H1 (cell line): ENCODE results near the gene RAD51B. TPM values are rescaled to one million over a fixed set of nuclear protein-coding genes. Genes with fewer than 3 reads are reported as not detected.
A peak's percentile ranks its signal among the peaks of the same experiment; 100 is the strongest.

Experiments
- CTCF ChIA-PET: fragments of 300-600 bp; sonication (Branson Sonifier 250); formaldehyde crosslinking; loops from one replicate; lab custom pipeline; 2021; ENCODE audit not compliant: partially characterized antibody; lab: Charles Lee
- POLR2A ChIA-PET: fragments of 300-600 bp; sonication (Branson Sonifier 250); formaldehyde crosslinking; loops from one replicate; lab custom pipeline; 2021; ENCODE audit warnings: inconsistent platforms; ENCODE audit not compliant: partially characterized antibody; lab: Charles Lee
- DNase-seq, 2 experiments: peaks; one replicate each; pipeline versions ENCODE4 v3.0.0 to v3.0.0-alpha.2; 2010 to 2022; ENCODE audit warnings: low spot score in 2 of 2, low read depth in 1 of 2, mixed read lengths in 1 of 2
- FAIRE-seq: peaks from 2 replicates; lab custom pipeline; 2011; peaks lifted over from hg19 to GRCh38; lab: Jason Lieb, UNC
- H2AFZ ChIP-seq: 2 replicates; pipeline ENCODE4 v1.8.1; 2012; ENCODE audit warnings: low read length, inconsistent platforms
- H2AK5ac ChIP-seq: 2 replicates; pipeline ENCODE4 v1.6.1; 2013; ENCODE audit warnings: low read depth, low read length
- H2BK120ac ChIP-seq: replicated peaks from 2 replicates; pipeline ENCODE3; 2013; ENCODE audit warnings: low read depth, low read length, inconsistent platforms
- H2BK12ac ChIP-seq: 2 replicates; pipeline ENCODE4 v1.6.1; 2013; ENCODE audit warnings: low read depth, low read length
- H2BK15ac ChIP-seq: 2 replicates; pipeline ENCODE4 v1.6.1; 2013; ENCODE audit warnings: low read length
- H2BK20ac ChIP-seq: 2 replicates; pipeline ENCODE4 v1.6.1; 2013; ENCODE audit warnings: low read length
- H2BK5ac ChIP-seq: 2 replicates; pipeline ENCODE4 v1.6.1; 2013; ENCODE audit warnings: low read depth, low read length
- H3K14ac ChIP-seq: 2 replicates; pipeline ENCODE4 v1.6.1; 2013; ENCODE audit warnings: inconsistent platforms; ENCODE audit not compliant: insufficient read length
- H3K18ac ChIP-seq: 2 replicates; pipeline ENCODE4 v1.6.1; 2013; ENCODE audit warnings: low read length; ENCODE audit errors: extremely low read depth
- H3K23ac ChIP-seq: 2 replicates; pipeline ENCODE4 v1.6.1; 2013; ENCODE audit warnings: inconsistent platforms; ENCODE audit not compliant: insufficient read length
- H3K23me2 ChIP-seq: 2 replicates; pipeline ENCODE4 v1.6.1; 2013; ENCODE audit warnings: low read depth, low read length
- H3K27ac ChIP-seq: 2 replicates; pipeline ENCODE4 v1.6.1; 2011; ENCODE audit warnings: low read depth, low read length, inconsistent platforms
- H3K27me3 ChIP-seq, 4 experiments: replicated peaks in 1 of 4; 1 replicate in 1 of 4; 2 replicates in 3 of 4; pipeline versions ENCODE4 v1.6.1 to v1.8.1; 2011 to 2013; ENCODE audit warnings: low read length in 3 of 4, mild to moderate bottlenecking in 3 of 4, inconsistent platforms in 2 of 4, mixed read lengths in 2 of 4, moderate library complexity in 1 of 4; ENCODE audit not compliant: control insufficient read depth in 3 of 4, insufficient read depth in 3 of 4; ENCODE audit errors: extremely low read depth in 1 of 4
- H3K36me3 ChIP-seq, 4 experiments: 2 replicates each; pipeline versions ENCODE4 v1.6.1 to v1.8.1; 2011 to 2013; ENCODE audit warnings: mild to moderate bottlenecking in 4 of 4, low read length in 3 of 4, moderate library complexity in 2 of 4, control low read depth in 1 of 4, inconsistent platforms in 1 of 4; ENCODE audit not compliant: insufficient read depth in 4 of 4, control insufficient read depth in 2 of 4
- H3K4ac ChIP-seq: replicated peaks from 2 replicates; pipeline ENCODE3; 2013; ENCODE audit warnings: low read length, low read depth, mixed read lengths, inconsistent platforms; ENCODE audit not compliant: insufficient read length
- H3K4me1 ChIP-seq, 4 experiments: replicated peaks in 1 of 4; 1 replicate in 1 of 4; 2 replicates in 3 of 4; pipeline versions ENCODE4 v1.6.1 to v1.8.1; 2011 to 2013; ENCODE audit warnings: low read length in 3 of 4, inconsistent platforms in 2 of 4, mixed read lengths in 1 of 4; ENCODE audit not compliant: insufficient read depth in 4 of 4, control insufficient read depth in 3 of 4
- H3K4me2 ChIP-seq, 2 experiments: 2 replicates each; pipeline versions ENCODE4 v1.6.1 to v1.8.1; 2011 to 2013; ENCODE audit warnings: low read depth in 2 of 2, low read length in 2 of 2, control low read depth in 1 of 2, inconsistent platforms in 1 of 2, mild to moderate bottlenecking in 1 of 2; ENCODE audit not compliant: insufficient read depth in 1 of 2
- H3K4me3 ChIP-seq, 4 experiments: fragments of 200-600, 300-600 bp in 1 of 4; sonication (generic), shearing (Covaris generic), sonication (Bioruptor Twin) in 1 of 4; 2 replicates each; pipeline versions ENCODE4 v1.5.1 to v1.8.1; 2011 to 2016; ENCODE audit warnings: low read length in 4 of 4, low read depth in 3 of 4, control low read depth in 2 of 4, inconsistent platforms in 2 of 4, mild to moderate bottlenecking in 2 of 4, mixed read lengths in 1 of 4, moderate library complexity in 1 of 4; ENCODE audit not compliant: insufficient read depth in 2 of 4; ENCODE audit errors: extremely low read depth in 1 of 4
- H3K56ac ChIP-seq: replicated peaks from 2 replicates; pipeline ENCODE3; 2013; ENCODE audit warnings: low read depth, mild to moderate bottlenecking, mixed read lengths, low read length, inconsistent platforms; ENCODE audit not compliant: insufficient read length
- H3K79me1 ChIP-seq: 2 replicates; pipeline ENCODE4 v1.6.1; 2013; ENCODE audit warnings: low read depth, low read length, control low read depth
- H3K79me2 ChIP-seq, 2 experiments: 2 replicates each; pipeline versions ENCODE4 v1.6.1 to v1.8.1; 2012 to 2013; ENCODE audit warnings: low read length in 2 of 2, mild to moderate bottlenecking in 2 of 2, inconsistent platforms in 1 of 2; ENCODE audit not compliant: insufficient read depth in 2 of 2, control insufficient read depth in 1 of 2
- H3K9ac ChIP-seq, 4 experiments: replicated peaks in 1 of 4; 1 replicate in 1 of 4; 2 replicates in 3 of 4; pipeline versions ENCODE4 v1.6.1 to v1.8.1; 2011 to 2013; ENCODE audit warnings: low read depth in 3 of 4, low read length in 3 of 4, control low read depth in 2 of 4, mild to moderate bottlenecking in 2 of 4, moderate library complexity in 2 of 4, inconsistent platforms in 1 of 4; ENCODE audit errors: extremely low read depth in 1 of 4
- H3K9me3 ChIP-seq, 2 experiments: 2 replicates each; pipeline versions ENCODE4 v1.6.1 to v1.8.1; 2012 to 2013; ENCODE audit warnings: mild to moderate bottlenecking in 2 of 2, moderate library complexity in 2 of 2, control low read depth in 1 of 2, inconsistent platforms in 1 of 2, low read depth in 1 of 2, low read length in 1 of 2, mixed read lengths in 1 of 2; ENCODE audit not compliant: insufficient read depth in 2 of 2
- H4K20me1 ChIP-seq, 2 experiments: replicated peaks in 1 of 2; 2 replicates each; pipeline versions ENCODE3 to v1.8.1; 2011 to 2013; ENCODE audit warnings: inconsistent platforms in 2 of 2, low read length in 2 of 2, mild to moderate bottlenecking in 1 of 2; ENCODE audit not compliant: insufficient read depth in 2 of 2, control insufficient read depth in 1 of 2
- H4K5ac ChIP-seq: 2 replicates; pipeline ENCODE4 v1.6.1; 2013; ENCODE audit warnings: low read length, low read depth, mixed read lengths, inconsistent platforms; ENCODE audit not compliant: insufficient read length
- H4K8ac ChIP-seq: 2 replicates; pipeline ENCODE4 v1.8.0; 2013; ENCODE audit warnings: mild to moderate bottlenecking, moderate library complexity, low read length, inconsistent platforms; ENCODE audit not compliant: insufficient read depth; ENCODE audit errors: extremely low read depth
- H4K91ac ChIP-seq: replicated peaks from 2 replicates; pipeline ENCODE3; 2013; ENCODE audit warnings: low read length, mixed read lengths, inconsistent platforms; ENCODE audit not compliant: insufficient read length
- ATF3 ChIP-seq: IDR thresholded peaks from 2 replicates; pipeline ENCODE4 v1.6.1; 2011; ENCODE audit warnings: low read depth, mild to moderate bottlenecking, low read length; ENCODE audit not compliant: insufficient read depth
- EGR1 ChIP-seq: IDR thresholded peaks from 2 replicates; pipeline ENCODE4 v1.6.1; 2011; ENCODE audit warnings: low read depth, low read length, borderline replicate concordance
- FOSL1 ChIP-seq: IDR thresholded peaks from 2 replicates; pipeline ENCODE4 v1.6.1; 2011; ENCODE audit warnings: mild to moderate bottlenecking, low read depth, low read length, moderate library complexity; ENCODE audit not compliant: insufficient read depth
- JUN ChIP-seq: IDR thresholded peaks from 2 replicates; pipeline ENCODE4 v1.6.1; 2011; ENCODE audit warnings: low read depth, mild to moderate bottlenecking, improper control_type of control experiment, low read length
- MAFK ChIP-seq: IDR thresholded peaks from 2 replicates; pipeline ENCODE4 v1.6.1; 2012; ENCODE audit warnings: low read depth, mild to moderate bottlenecking, improper control_type of control experiment, low read length
- MAX ChIP-seq: IDR thresholded peaks from 2 replicates; pipeline ENCODE4 v1.6.1; 2012; ENCODE audit warnings: inconsistent platforms
- NANOG ChIP-seq: IDR thresholded peaks from 2 replicates; pipeline ENCODE4 v1.6.1; 2011; ENCODE audit warnings: low read length, low read depth, mild to moderate bottlenecking, inconsistent platforms; ENCODE audit not compliant: insufficient read depth, poor library complexity, severe bottlenecking
- POLR2A ChIP-seq, 2 experiments: IDR thresholded peaks; 1 replicate in 1 of 2; 2 replicates in 1 of 2; pipeline ENCODE4 v1.6.1; 2011; ENCODE audit warnings: low read depth in 2 of 2, low read length in 2 of 2, mild to moderate bottlenecking in 2 of 2; ENCODE audit errors: control extremely low read depth in 1 of 2
- POLR2AphosphoS5 ChIP-seq: IDR thresholded peaks from 2 replicates; pipeline ENCODE4 v1.6.1; 2011; ENCODE audit warnings: low read depth, low read length
- RXRA ChIP-seq: IDR thresholded peaks from 2 replicates; pipeline ENCODE4 v1.6.1; 2011; ENCODE audit warnings: low read depth, mild to moderate bottlenecking, low read length, moderate library complexity; ENCODE audit not compliant: insufficient read depth
- SAP30 ChIP-seq: fragments of 300-600 bp; sonication (generic); IDR thresholded peaks from 2 replicates; pipeline ENCODE4 v1.7.1; 2012; ENCODE audit warnings: low read length, moderate library complexity, mild to moderate bottlenecking, inconsistent platforms; ENCODE audit not compliant: insufficient read depth, insufficient replicate concordance
- SP2 ChIP-seq: IDR thresholded peaks from 2 replicates; pipeline ENCODE4 v1.6.1; 2012; ENCODE audit warnings: mild to moderate bottlenecking, low read length, inconsistent platforms
- SRF ChIP-seq: IDR thresholded peaks from 2 replicates; pipeline ENCODE4 v1.6.1; 2011; ENCODE audit warnings: mild to moderate bottlenecking, low read depth, low read length, moderate library complexity
- TAF7 ChIP-seq: optimal IDR thresholded peaks from 2 replicates; pipeline ENCODE3; 2011; ENCODE audit warnings: low read depth, mild to moderate bottlenecking, inconsistent platforms, low read length, moderate library complexity, borderline replicate concordance
- WGBS, 2 experiments: shearing (Covaris generic) in 1 of 2; methylation state at CpG; one replicate each; pipeline versions ENCODE4 v1.1.6 to v1.1.7; 2013 to 2015; ENCODE audit warnings: low lambda C conversion rate in 2 of 2, mixed read lengths in 2 of 2, inconsistent platforms in 1 of 2, low coverage in 1 of 2, missing lambda C conversion rate in 1 of 2; ENCODE audit not compliant: insufficient replicate concordance in 2 of 2, insufficient coverage in 1 of 2, insufficient read length in 1 of 2; ENCODE audit errors: extremely low coverage in 1 of 2, missing lambda C conversion rate in 1 of 2; 5-methylcytosine and 5-hydroxymethylcytosine counted together
- polyA plus RNA-seq, 7 experiments: library from polyadenylated mRNA; depleted of rRNA in 3 of 7; stranded (reverse) in 5 of 7; unstranded in 2 of 7; fragments of >200 nt in 5 of 7; fragments of 200-250 nt in 2 of 7; gene quantifications; 1 replicate in 5 of 7; 2 replicates in 1 of 7; 4 replicates in 1 of 7; pipeline versions ENCODE4 v1.2.1 to v1.2.3, GENCODE V29; 2011 to 2013; ENCODE audit warnings: missing spikeins in 2 of 7, mixed read lengths in 2 of 7
- total RNA-seq: library from RNA; stranded (reverse); fragmentation: NEBNext Ultra II Directional; extraction: Animal tissue kit (Norgen Biotek cat#: 25700); gene quantifications from 2 replicates; pipeline ENCODE4 v1.2.1, GENCODE V29; 2021

The RAD51B gene
- total and polyA plus RNA-seq, 2 of the 8 experiments (the other 6 are each of a cell fraction or from before 2014, with no cell fraction given): 3.9 to 14.9 TPM

GRCh38 chr14:68553311-68553710 lies 733.7 kb downstream of the RAD51B start:
- Histone ChIP-seq H2AK5ac (no peak overlapping the region), H4K5ac (no peak overlapping the region), H3K23ac (no peak overlapping the region), H3K4me3 (no peak overlapping the region), H2BK15ac (no peak overlapping the region), H2BK5ac (no peak overlapping the region), H2BK12ac (0 out of 2 replicates have a peak overlapping the region, but pooled peaks have one; percentile 31), H3K4me2 (no peak overlapping the region), H3K23me2 (no peaks in the 10 kb centered on the region), H4K8ac (no peak overlapping the region), H3K36me3 (no peaks in the 10 kb centered on the region), H4K91ac (no peak overlapping the region), H3K4ac (no peak overlapping the region), H3K56ac (no peak overlapping the region), H3K18ac (no peak overlapping the region), H3K9ac (no peak overlapping the region), H3K27ac (no peak overlapping the region), H3K14ac (no peak overlapping the region), H3K79me1 (no peaks in the 10 kb centered on the region), H2BK120ac (no peak overlapping the region), H2AFZ (no peak overlapping the region), H3K79me2 (no peaks in the 10 kb centered on the region), H4K20me1 (no peaks in the 10 kb centered on the region), H3K9me3 (no peaks in the 10 kb centered on the region), H3K4me1 (peaks cover 2 to 19% (median 12%) of the 10 kb centered on the region in 4 experiments), H3K27me3 (no peaks in the 10 kb centered on the region; a peak in 1 of 7 replicates), H2BK20ac (0 out of 2 replicates have a peak overlapping the region, but pooled peaks have one; percentile 21)
- FAIRE-seq: no peak
- ChIA-PET POLR2A (interaction anchor here (0.6 to 1.8 kb wide), 2 partner anchors 240 to 410 kb away, joined by 3 to 5 read pairs; partner anchors contain the start of gene ZFP36L1), CTCF (interaction anchor here (1.2 kb wide), 1 partner anchor 305 kb away, joined by 4 read pairs; no protein-coding TSS in a partner anchor)
- whole genome bisulfite sequencing, 2 experiments: 87% methylated on average over 3 of the region's 3 CpGs; no CpG with 5 or more reads in 1 of the 2 experiments
- DNase-seq: peak in 1 of 2 experiments; percentile 20
- no peak for TF ChIP-seq SRF
- TF ChIP-seq POLR2AphosphoS5: no peak
- no peak for TF ChIP-seq FOSL1
- TF ChIP-seq POLR2A (IDR thresholded peaks at IDR 0.05; ENCODE audit: control extremely low read depth in 1 of 2, low read depth in 2 of 2, low read length in 2 of 2): no peak
- no peak for TF ChIP-seq MAX
- no peak for TF ChIP-seq TAF7
- TF ChIP-seq RXRA: no peak
- no peak for TF ChIP-seq NANOG
- no peak for TF ChIP-seq SAP30
- TF ChIP-seq EGR1: no peak
- no peak for TF ChIP-seq JUN
- TF ChIP-seq SP2: no peak
- TF ChIP-seq ATF3: no peak
- TF ChIP-seq MAFK: no peak
